ENCODE results near the gene AMFR. TPM values are rescaled to one million over a fixed set of nuclear protein-coding genes. Genes with fewer than 3 reads are reported as not detected.

AMFR gene
- total and polyA plus RNA-seq, 2 donors, result 34.6 to 52.4 TPM

GRCh38 chr16:56372013-56372634 is 53.2 kb downstream of the AMFR start:
- peaks cover 0 to 4% of the 10 kb centered on the region in 2 donors for H3K4me1 ChIP-seq (ENCODE audit: control insufficient read depth in 2 of 2, insufficient read depth in 2 of 2, low read length in 2 of 2)
- H3K4me3 ChIP-seq (ENCODE audit: low read length in 2 of 2), result no peak overlapping the region
- DNase-seq (ENCODE audit: low read depth in 6 of 9, low spot score in 9 of 9), result no peak
- peaks cover 13 to 15% of the 10 kb centered on the region in 2 donors for H3K36me3 ChIP-seq (ENCODE audit: control insufficient read depth in 2 of 2, insufficient read depth in 2 of 2, low read length in 1 of 2)
- H3K27me3 ChIP-seq (ENCODE audit: control insufficient read depth in 2 of 2, insufficient read depth in 1 of 2, low read length in 1 of 2), result no peaks in the 10 kb centered on the region
- peak overlapping the region in 1 of 2 donors; percentile 5 for H3K27ac ChIP-seq (ENCODE audit: low read depth in 1 of 2, low read length in 1 of 2)
- WGBS, result 67% methylated on average over 7 of the region's 7 CpGs
- no peaks in the 10 kb centered on the region for H3K9me3 ChIP-seq (ENCODE audit: control insufficient read depth in 2 of 2, insufficient read depth in 1 of 2, low read length in 1 of 2)

- H3K36me3 ChIP-seq (ENCODE audit: control insufficient read depth in 2 of 2, insufficient read depth in 2 of 2, low read length in 1 of 2), result peaks cover 16 to 18% of the 10 kb centered on the region in 2 donors
- no peaks in the 10 kb centered on the region for H3K9me3 ChIP-seq (ENCODE audit: control insufficient read depth in 2 of 2, insufficient read depth in 1 of 2, low read length in 1 of 2)
- peaks cover 0 to 4% of the 10 kb centered on the region in 2 donors for H3K4me1 ChIP-seq (ENCODE audit: control insufficient read depth in 2 of 2, insufficient read depth in 2 of 2, low read length in 2 of 2)
- no peak for DNase-seq (ENCODE audit: low read depth in 6 of 9, low spot score in 9 of 9)
- H3K4me3 ChIP-seq (ENCODE audit: low read length in 2 of 2), result no peak overlapping the region
- no peak overlapping the region for H3K27ac ChIP-seq (ENCODE audit: low read depth in 1 of 2, low read length in 1 of 2)
- no peaks in the 10 kb centered on the region for H3K27me3 ChIP-seq (ENCODE audit: control insufficient read depth in 2 of 2, insufficient read depth in 1 of 2, low read length in 1 of 2)
- WGBS, result 94% methylated on average over 1 of the region's 1 CpG
Measured at GRCh38 chr16:56371660-56371937, 53.7 kb downstream of the AMFR start.

DNA sequence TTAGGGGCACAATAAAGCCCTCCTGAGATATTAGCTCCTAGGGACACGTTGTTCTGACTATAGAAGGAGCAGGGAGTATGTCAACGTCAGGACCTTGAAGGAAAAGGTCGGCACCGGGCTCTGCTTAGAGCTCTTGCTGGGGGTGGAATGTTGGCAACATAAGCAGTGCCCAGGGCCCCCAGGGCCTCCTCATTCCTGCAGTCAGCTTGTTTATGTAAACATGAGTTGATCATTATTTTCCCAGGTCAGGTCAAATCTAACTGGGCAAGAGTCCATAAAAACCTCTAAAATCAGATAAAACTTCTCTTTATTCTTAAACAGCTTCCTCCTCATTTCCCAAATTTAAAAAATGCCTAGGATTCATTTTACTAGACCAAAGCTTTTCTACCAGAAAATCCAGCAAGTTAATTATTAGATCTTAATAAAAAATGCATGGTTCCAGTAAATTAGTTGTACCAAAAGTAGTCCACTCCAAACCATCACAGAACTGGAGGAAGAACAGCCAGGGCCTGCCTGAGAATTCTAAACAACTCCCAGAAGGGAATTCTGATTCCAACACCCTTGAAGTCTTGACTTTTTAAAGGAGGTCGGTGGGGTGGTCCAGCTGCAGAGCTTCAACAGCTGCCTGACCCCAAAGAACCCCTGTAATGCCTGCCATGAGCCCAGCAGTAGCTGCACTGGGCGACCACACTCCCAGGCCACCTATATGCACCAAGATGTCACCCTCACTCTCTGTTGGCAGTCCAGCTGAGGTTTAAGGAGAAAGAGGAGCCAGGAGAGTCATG is 54.3 kb downstream of the AMFR start:
- H3K27me3 ChIP-seq (ENCODE audit: control insufficient read depth in 2 of 2, insufficient read depth in 1 of 2, low read length in 1 of 2), result no peaks in the 10 kb centered on the region
- 92% methylated on average over 6 of the region's 6 CpGs for WGBS
- H3K36me3 ChIP-seq (ENCODE audit: control insufficient read depth in 2 of 2, insufficient read depth in 2 of 2, low read length in 1 of 2), result peaks cover 16 to 21% of the 10 kb centered on the region in 2 donors
- H3K27ac ChIP-seq (ENCODE audit: low read depth in 1 of 2, low read length in 1 of 2), result no peak overlapping the region
- H3K4me3 ChIP-seq (ENCODE audit: low read length in 2 of 2), result no peak overlapping the region
- no peaks in the 10 kb centered on the region for H3K9me3 ChIP-seq (ENCODE audit: control insufficient read depth in 2 of 2, insufficient read depth in 1 of 2, low read length in 1 of 2)
- H3K4me1 ChIP-seq (ENCODE audit: control insufficient read depth in 2 of 2, insufficient read depth in 2 of 2, low read length in 2 of 2), result peaks cover 0 to 4% of the 10 kb centered on the region in 2 donors
- no peak for DNase-seq (ENCODE audit: low read depth in 6 of 9, low spot score in 9 of 9)

GRCh38 chr16:56370185-56370874 is 55.0 kb downstream of the AMFR start:
- 96% methylated on average over 2 of the region's 2 CpGs for WGBS

DNA sequence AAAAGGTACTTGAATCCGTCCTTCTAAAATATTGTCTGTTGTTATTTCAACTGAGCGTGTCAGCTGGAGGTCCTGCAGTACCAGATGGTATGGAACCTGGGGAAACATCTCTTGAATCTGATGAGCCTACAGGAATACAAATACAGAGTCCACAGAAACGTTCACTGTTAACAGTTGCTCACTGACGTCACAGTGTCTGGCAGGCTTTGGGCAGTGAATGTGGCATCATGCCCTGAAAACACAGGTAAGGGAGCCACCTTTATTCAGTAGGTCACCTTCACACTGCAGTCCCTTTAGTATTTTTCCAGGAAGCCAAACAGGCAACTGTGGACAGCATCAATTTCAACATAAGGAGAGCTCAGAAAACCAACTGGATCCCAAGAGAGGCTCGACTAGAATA is 56.1 kb downstream of the AMFR start:
- no peak for DNase-seq (ENCODE audit: low read depth in 6 of 9, low spot score in 9 of 9)

More at GRCh38 chr16:56370185-56370874, 55.0 kb downstream of the AMFR start:
- Histone ChIP-seq H3K36me3 (ENCODE audit: control insufficient read depth in 2 of 2, insufficient read depth in 2 of 2, low read length in 1 of 2) (peaks cover 16 to 21% of the 10 kb centered on the region in 2 donors), H3K4me3 (ENCODE audit: low read length in 2 of 2) (no peak overlapping the region), H3K27ac (ENCODE audit: low read depth in 1 of 2, low read length in 1 of 2) (no peak overlapping the region), H3K4me1 (ENCODE audit: control insufficient read depth in 2 of 2, insufficient read depth in 2 of 2, low read length in 2 of 2) (peaks cover 0 to 4% of the 10 kb centered on the region in 2 donors), H3K9me3 (ENCODE audit: control insufficient read depth in 2 of 2, insufficient read depth in 1 of 2, low read length in 1 of 2) (no peaks in the 10 kb centered on the region), H3K27me3 (ENCODE audit: control insufficient read depth in 2 of 2, insufficient read depth in 1 of 2, low read length in 1 of 2) (no peaks in the 10 kb centered on the region)
- DNase-seq (ENCODE audit: low read depth in 6 of 9, low spot score in 9 of 9), result no peak

GRCh38 chr16:56368545-56368944 is 56.8 kb downstream of the AMFR start:
- WGBS, result 96% methylated on average over 2 of the region's 2 CpGs
- DNase-seq (ENCODE audit: low read depth in 6 of 9, low spot score in 9 of 9), result no peak
- peaks cover 0 to 4% of the 10 kb centered on the region in 2 donors for H3K4me1 ChIP-seq (ENCODE audit: control insufficient read depth in 2 of 2, insufficient read depth in 2 of 2, low read length in 2 of 2)
- no peak overlapping the region for H3K4me3 ChIP-seq (ENCODE audit: low read length in 2 of 2)
- H3K36me3 ChIP-seq (ENCODE audit: control insufficient read depth in 2 of 2, insufficient read depth in 2 of 2, low read length in 1 of 2), result peaks cover 24 to 28% of the 10 kb centered on the region in 2 donors
- no peaks in the 10 kb centered on the region for H3K27me3 ChIP-seq (ENCODE audit: control insufficient read depth in 2 of 2, insufficient read depth in 1 of 2, low read length in 1 of 2)
- H3K9me3 ChIP-seq (ENCODE audit: control insufficient read depth in 2 of 2, insufficient read depth in 1 of 2, low read length in 1 of 2), result no peaks in the 10 kb centered on the region
- no peak overlapping the region for H3K27ac ChIP-seq (ENCODE audit: low read depth in 1 of 2, low read length in 1 of 2)

More for the DNA sequence above, 56.1 kb downstream of the AMFR start:
- H3K27me3 ChIP-seq (ENCODE audit: control insufficient read depth in 2 of 2, insufficient read depth in 1 of 2, low read length in 1 of 2), result no peaks in the 10 kb centered on the region
- WGBS, result 98% methylated on average over 5 of the region's 5 CpGs
- H3K27ac ChIP-seq (ENCODE audit: low read depth in 1 of 2, low read length in 1 of 2), result no peak overlapping the region
- no peaks in the 10 kb centered on the region for H3K9me3 ChIP-seq (ENCODE audit: control insufficient read depth in 2 of 2, insufficient read depth in 1 of 2, low read length in 1 of 2)
- peaks cover 18 to 21% of the 10 kb centered on the region in 2 donors for H3K36me3 ChIP-seq (ENCODE audit: control insufficient read depth in 2 of 2, insufficient read depth in 2 of 2, low read length in 1 of 2)
- peaks cover 0 to 4% of the 10 kb centered on the region in 2 donors for H3K4me1 ChIP-seq (ENCODE audit: control insufficient read depth in 2 of 2, insufficient read depth in 2 of 2, low read length in 2 of 2)
- H3K4me3 ChIP-seq (ENCODE audit: low read length in 2 of 2), result no peak overlapping the region

- no peaks in the 10 kb centered on the region for H3K27me3 ChIP-seq (ENCODE audit: control insufficient read depth in 2 of 2, insufficient read depth in 1 of 2, low read length in 1 of 2)
- peaks cover 27 to 35% of the 10 kb centered on the region in 2 donors for H3K36me3 ChIP-seq (ENCODE audit: control insufficient read depth in 2 of 2, insufficient read depth in 2 of 2, low read length in 1 of 2)
- peaks cover 0 to 4% of the 10 kb centered on the region in 2 donors for H3K4me1 ChIP-seq (ENCODE audit: control insufficient read depth in 2 of 2, insufficient read depth in 2 of 2, low read length in 2 of 2)
- no peak for DNase-seq (ENCODE audit: low read depth in 6 of 9, low spot score in 9 of 9)
- H3K27ac ChIP-seq (ENCODE audit: low read depth in 1 of 2, low read length in 1 of 2), result no peak overlapping the region
- H3K9me3 ChIP-seq (ENCODE audit: control insufficient read depth in 2 of 2, insufficient read depth in 1 of 2, low read length in 1 of 2), result no peaks in the 10 kb centered on the region
- 98% methylated on average over 6 of the region's 6 CpGs for WGBS
- H3K4me3 ChIP-seq (ENCODE audit: low read length in 2 of 2), result no peak overlapping the region
Measured at GRCh38 chr16:56367764-56368163, 57.6 kb downstream of the AMFR start.

DNA sequence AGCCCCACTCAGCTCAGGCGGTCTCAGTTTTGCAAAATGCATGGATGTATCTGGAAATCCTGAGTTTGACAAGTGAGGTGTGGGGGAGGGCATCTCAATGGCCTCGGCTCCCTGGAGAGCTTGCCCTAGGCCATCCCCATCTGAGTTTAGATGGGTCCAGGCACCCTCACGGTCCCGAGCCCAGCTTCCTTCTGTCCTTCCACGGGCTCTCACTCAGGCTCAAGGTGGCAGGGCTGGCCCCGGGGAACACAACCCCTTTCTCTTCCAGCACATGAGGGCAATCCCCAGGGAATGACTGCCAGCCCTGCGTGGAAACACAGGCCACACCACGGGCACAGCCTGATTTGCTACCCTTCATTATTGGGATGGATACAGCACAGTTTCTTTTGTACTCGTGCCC is 58.4 kb downstream of the AMFR start:
- DNase-seq (ENCODE audit: low read depth in 6 of 9, low spot score in 9 of 9), result no peak
- WGBS, result 98% methylated on average over 9 of the region's 9 CpGs
- H3K36me3 ChIP-seq (ENCODE audit: control insufficient read depth in 2 of 2, insufficient read depth in 2 of 2, low read length in 1 of 2), result peaks cover 32 to 44% of the 10 kb centered on the region in 2 donors
- H3K4me1 ChIP-seq (ENCODE audit: control insufficient read depth in 2 of 2, insufficient read depth in 2 of 2, low read length in 2 of 2), result no peaks in the 10 kb centered on the region
- H3K27me3 ChIP-seq (ENCODE audit: control insufficient read depth in 2 of 2, insufficient read depth in 1 of 2, low read length in 1 of 2), result no peaks in the 10 kb centered on the region
- no peaks in the 10 kb centered on the region for H3K9me3 ChIP-seq (ENCODE audit: control insufficient read depth in 2 of 2, insufficient read depth in 1 of 2, low read length in 1 of 2)
- H3K27ac ChIP-seq (ENCODE audit: low read depth in 1 of 2, low read length in 1 of 2), result no peak overlapping the region
- no peak overlapping the region for H3K4me3 ChIP-seq (ENCODE audit: low read length in 2 of 2)

- peaks cover 32 to 49% of the 10 kb centered on the region in 2 donors for H3K36me3 ChIP-seq (ENCODE audit: control insufficient read depth in 2 of 2, insufficient read depth in 2 of 2, low read length in 1 of 2)
- no peak overlapping the region for H3K27ac ChIP-seq (ENCODE audit: low read depth in 1 of 2, low read length in 1 of 2)
- H3K4me1 ChIP-seq (ENCODE audit: control insufficient read depth in 2 of 2, insufficient read depth in 2 of 2, low read length in 2 of 2), result no peaks in the 10 kb centered on the region
- H3K4me3 ChIP-seq (ENCODE audit: low read length in 2 of 2), result no peak overlapping the region
- H3K9me3 ChIP-seq (ENCODE audit: control insufficient read depth in 2 of 2, insufficient read depth in 1 of 2, low read length in 1 of 2), result no peaks in the 10 kb centered on the region
- DNase-seq (ENCODE audit: low read depth in 6 of 9, low spot score in 9 of 9), result no peak
- H3K27me3 ChIP-seq (ENCODE audit: control insufficient read depth in 2 of 2, insufficient read depth in 1 of 2, low read length in 1 of 2), result no peaks in the 10 kb centered on the region
- 92% methylated on average over 7 of the region's 7 CpGs for WGBS
Measured at GRCh38 chr16:56365552-56365951, 59.8 kb downstream of the AMFR start.
